ENCODE data around the gene MYO18B.

DNA sequence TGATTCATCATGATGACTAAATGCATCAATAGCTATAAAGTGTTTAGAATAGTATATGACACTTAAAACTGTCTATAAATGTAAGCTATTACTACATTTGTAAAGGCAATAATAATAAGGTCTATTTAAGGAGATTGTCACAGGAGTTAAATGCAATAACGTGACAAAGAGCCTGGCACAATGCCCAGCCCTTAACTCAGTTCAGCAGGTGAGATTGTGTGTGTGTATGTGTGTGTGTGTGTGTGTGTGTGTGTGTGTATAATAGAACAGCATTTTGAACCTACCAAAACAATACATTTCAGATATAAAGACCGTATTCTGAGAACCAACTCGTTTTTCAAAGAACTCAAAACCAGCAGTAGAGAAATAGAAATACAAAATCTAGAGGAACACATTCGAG, 177.5 kb downstream of the MYO18B start:
- TF ChIP-seq FOXP2 (optimal IDR thresholded peaks at IDR 0.05; ENCODE audit: borderline replicate concordance, extremely low read depth, extremely low read length, insufficient read depth) (no peak), POLR2AphosphoS5 (IDR thresholded peaks at IDR 0.05; ENCODE audit: low read depth, low read length) (no peak)

All from PFSK-1 (cell line).